GM23338 (cell line): Measurements from ENCODE around the gene SIL1. TPM values are rescaled to one million over a fixed set of nuclear protein-coding genes. Genes with fewer than 3 reads are reported as not detected.
A peak's percentile ranks its signal among the peaks of the same experiment; 100 is the strongest.

Source experiments
- ATAC-seq: fragments of 200-7000 bp; cut with Tn5 transposase; 3 replicates; pipeline ENCODE4 v1.9.1; 2020
- DNase-seq: peaks from one replicate; pipeline ENCODE4 v3.0.0-alpha.2; 2015; ENCODE audit warnings: low spot score
- H2AFZ ChIP-seq: fragments of 200-600 bp; sonication (generic); 2 replicates; pipeline ENCODE4 v1.8.0; 2016; ENCODE audit warnings: antibody characterized with exemption, mild to moderate bottlenecking, moderate library complexity
- H3F3A ChIP-seq: fragments of 200-600 bp; sonication (generic); replicated peaks from 2 replicates; pipeline ENCODE4 v1.8.0; 2017; ENCODE audit warnings: antibody characterized with exemption, mixed run types, low read depth
- H3K27ac ChIP-seq: fragments of 200-600 bp; sonication (generic); 2 replicates; pipeline ENCODE4 v1.6.1; 2016; ENCODE audit warnings: low read depth
- H3K27me3 ChIP-seq: fragments of 200-600 bp; sonication (generic); 2 replicates; pipeline ENCODE4 v1.8.0; 2016; ENCODE audit warnings: mild to moderate bottlenecking, mixed run types, moderate library complexity; ENCODE audit not compliant: insufficient read depth
- H3K36me3 ChIP-seq: fragments of 200-600 bp; sonication (generic); 2 replicates; pipeline ENCODE4 v1.8.0; 2016; ENCODE audit warnings: mild to moderate bottlenecking; ENCODE audit not compliant: insufficient read depth
- H3K4me1 ChIP-seq: fragments of 200-600 bp; sonication (generic); 2 replicates; pipeline ENCODE4 v1.8.0; 2016; ENCODE audit warnings: mild to moderate bottlenecking, moderate library complexity; ENCODE audit not compliant: insufficient read depth
- H3K4me2 ChIP-seq: fragments of 200-600 bp; sonication (generic); 2 replicates; pipeline ENCODE4 v1.7.1; 2017; ENCODE audit warnings: mixed run types
- H3K4me3 ChIP-seq: fragments of 200-600 bp; sonication (generic); 2 replicates; pipeline ENCODE4 v1.6.1; 2016; ENCODE audit warnings: mixed run types
- H3K79me2 ChIP-seq: fragments of 200-600 bp; sonication (generic); replicated peaks from 2 replicates; pipeline ENCODE4 v1.8.0; 2017; ENCODE audit warnings: mild to moderate bottlenecking; ENCODE audit not compliant: insufficient read depth
- H3K9me2 ChIP-seq: fragments of 200-600 bp; sonication (generic); 2 replicates; pipeline ENCODE4 v1.8.0; 2017; ENCODE audit not compliant: insufficient read depth
- H4K20me1 ChIP-seq: fragments of 200-600 bp; sonication (generic); replicated peaks from 2 replicates; pipeline ENCODE4 v1.8.0; 2017; ENCODE audit warnings: mild to moderate bottlenecking; ENCODE audit not compliant: insufficient read depth
- H3K27ac Mint-ChIP-seq: 2 replicates; pipeline ENCODE4 v1.8.0; 2020; ENCODE audit warnings: inconsistent platforms, mild to moderate bottlenecking, moderate library complexity, mixed read lengths
- H3K27me3 Mint-ChIP-seq: 3 replicates; pipeline ENCODE4 v1.8.0; 2022; ENCODE audit warnings: low read depth, mild to moderate bottlenecking, moderate library complexity, mixed read lengths, inconsistent platforms; ENCODE audit not compliant: insufficient read depth, poor library complexity
- H3K36me3 Mint-ChIP-seq: 3 replicates; pipeline ENCODE4 v1.8.0; 2021; ENCODE audit warnings: low read depth, mild to moderate bottlenecking, inconsistent platforms, moderate library complexity, mixed read lengths
- H3K4me1 Mint-ChIP-seq: 3 replicates; pipeline ENCODE4 v1.8.0; 2020; ENCODE audit warnings: mild to moderate bottlenecking, inconsistent platforms, mixed read lengths
- H3K4me3 Mint-ChIP-seq: 3 replicates; pipeline ENCODE4 v1.8.0; 2021; ENCODE audit warnings: moderate library complexity, mild to moderate bottlenecking, inconsistent platforms, mixed read lengths
- H3K9me3 Mint-ChIP-seq: 3 replicates; pipeline ENCODE4 v1.8.0; 2020; ENCODE audit warnings: moderate library complexity, mild to moderate bottlenecking, inconsistent platforms, mixed read lengths
- CREB1 ChIP-seq: fragments of 250-450 bp; sonication (Bioruptor Pico); IDR thresholded peaks from 2 replicates; pipeline ENCODE4 v1.5.0; 2020; ENCODE audit warnings: low read depth, mild to moderate bottlenecking, moderate library complexity
- EZH2 ChIP-seq: fragments of 200-600 bp; sonication (generic); IDR thresholded peaks from one replicate; pipeline ENCODE4 v1.8.0; 2017; ENCODE audit warnings: antibody characterized with exemption, mild to moderate bottlenecking, low read depth; ENCODE audit not compliant: unreplicated experiment
- POLR2AphosphoS5 ChIP-seq: IDR thresholded peaks from 2 replicates; pipeline ENCODE4 v1.6.1; 2016; ENCODE audit warnings: antibody characterized with exemption, low read depth
- REST ChIP-seq: IDR thresholded peaks from one replicate; pipeline ENCODE4 v1.6.1; 2018; ENCODE audit warnings: antibody characterized with exemption; ENCODE audit not compliant: unreplicated experiment
- ZNF331 ChIP-seq: fragments of 250-450 bp; sonication (Bioruptor Pico); IDR thresholded peaks from 2 replicates; pipeline ENCODE4 v1.5.0; 2020; ENCODE audit warnings: low read depth, mild to moderate bottlenecking, moderate library complexity
- ZNF462 ChIP-seq: fragments of 250-450 bp; sonication (Bioruptor Pico); IDR thresholded peaks from 2 replicates; pipeline ENCODE4 v1.5.0; 2020; ENCODE audit warnings: mild to moderate bottlenecking, moderate library complexity
- polyA plus RNA-seq: library from polyadenylated mRNA; unstranded; fragments of >200 nt; fragmentation: Nextera tagmentation; extraction: Ambion mirVana; gene quantifications from 2 replicates; pipeline ENCODE4 v1.2.1, GENCODE V29; 2016
- total RNA-seq: library from RNA; depleted of rRNA; stranded (reverse); fragments of >200 nt; shearing (Covaris generic); gene quantifications from 2 replicates; pipeline ENCODE4 v1.2.3, GENCODE V29; 2014

The SIL1 gene
- total and polyA plus RNA-seq, 2 experiments from 2014 or later = 5.5 to 5.9 TPM

DNA sequence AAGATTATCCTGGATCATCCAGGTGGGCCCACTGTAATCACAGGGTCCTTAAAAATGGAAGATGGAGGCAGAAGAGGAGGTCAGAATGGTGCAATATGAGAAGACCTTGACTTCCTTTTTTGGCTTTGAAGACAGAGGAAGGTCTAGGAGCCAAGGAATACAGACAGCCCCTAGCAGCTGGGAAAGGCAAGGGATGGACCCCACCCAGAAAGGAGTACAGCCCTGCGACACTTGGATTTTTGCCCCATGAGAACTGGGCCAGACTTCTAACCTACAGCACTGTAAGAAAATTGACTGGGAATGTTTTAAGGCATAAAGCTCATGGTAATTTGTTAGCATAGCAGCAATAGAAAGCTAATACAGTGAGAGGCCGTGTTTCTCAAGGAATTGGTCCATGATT lies 256.1 kb downstream of the SIL1 start (continued):
- TF ChIP-seq ZNF462 (CRISPR knock-in tag) = no peak
- no peak for TF ChIP-seq CREB1 (CRISPR knock-in tag)
- no peak for TF ChIP-seq EZH2

- ATAC-seq = no peak
- H3K4me2 ChIP-seq = peak overlapping the region; percentile 46; the same call in 1 of the 2 replicates
- no peak overlapping the region for H3K27ac ChIP-seq
- H3K9me2 ChIP-seq = no peaks in the 10 kb centered on the region
- H3K36me3 Mint-ChIP-seq = peaks cover 26% of the 10 kb centered on the region
- no peaks in the 10 kb centered on the region for H3K9me3 Mint-ChIP-seq
- no peak overlapping the region for H3K27ac Mint-ChIP-seq
- H3K4me1 Mint-ChIP-seq = peaks cover 43% of the 10 kb centered on the region
- H2AFZ ChIP-seq = no peak overlapping the region
- no peak overlapping the region for H3K4me3 Mint-ChIP-seq
- no peaks in the 10 kb centered on the region for H3K79me2 ChIP-seq
- H4K20me1 ChIP-seq = no peaks in the 10 kb centered on the region
- no peaks in the 10 kb centered on the region for H3K27me3 ChIP-seq
- H3K4me1 ChIP-seq = peaks cover 10% of the 10 kb centered on the region
- no peaks in the 10 kb centered on the region for H3F3A ChIP-seq
- H3K27me3 Mint-ChIP-seq = peaks cover 21% of the 10 kb centered on the region
- H3K36me3 ChIP-seq = peaks cover 12% of the 10 kb centered on the region
- DNase-seq = no peak
- H3K4me3 ChIP-seq = no peak overlapping the region
- TF ChIP-seq ZNF462 (CRISPR knock-in tag) (no peak), POLR2AphosphoS5 (no peak), REST (no peak), ZNF331 (CRISPR knock-in tag) (no peak)
Observed at GRCh38 chr5:138938526-138938925, 259.6 kb downstream of the SIL1 start.
